ENCODE results near the gene FAM219B.
A peak's percentile ranks its signal among the peaks of the same experiment; 100 is the strongest.

Gene FAM219B

GRCh38 chr15:74866090-74866489 is 40.6 kb downstream of the FAM219B start:
- Histone ChIP-seq H3K4me2 (peak overlapping the region; percentile 41 to 100 (median 96)), H3K4me3 (no peak overlapping the region), H4K20me1 (peaks cover 17 to 96% (median 43%) of the 10 kb centered on the region in 11 experiments; a peak in 20 of 22 replicates), H3K36me3 (peaks cover 5 to 45% (median 27%) of the 10 kb centered on the region in 11 experiments; a peak in 19 of 22 replicates), H3K27me3 (no peaks in the 10 kb centered on the region), H3K4me1 (peaks cover 67 to 86% (median 80%) of the 10 kb centered on the region in 10 experiments), H3K27ac (peak overlapping the region; percentile 10 to 100 (median 48); a peak in 17 of 22 replicates), H3K9me3 (replicated peaks in 1 of 11) (peaks cover 0 to 14% (median 9%) of the 10 kb centered on the region in 11 experiments; a peak in 10 of 22 replicates), H3K9ac (peak overlapping the region in 8 of 11 experiments; percentile 2 to 27 (median 16); a peak in 7 of 22 replicates)
- TF ChIP-seq Cebpa-rat (IDR thresholded peaks at IDR 0.05), result no peak

- Histone ChIP-seq H3K4me2 (peak overlapping the region; percentile 35 to 99 (median 73); a peak in 18 of 22 replicates), H3K36me3 (peaks cover 5 to 45% (median 27%) of the 10 kb centered on the region in 11 experiments; a peak in 19 of 22 replicates), H3K27ac (peak overlapping the region in 1 of 11 experiments; percentile 15; a peak in 4 of 22 replicates), H3K9me3 (replicated peaks in 1 of 11) (peaks cover 0 to 14% (median 9%) of the 10 kb centered on the region in 11 experiments; a peak in 10 of 22 replicates), H3K27me3 (no peaks in the 10 kb centered on the region), H4K20me1 (peaks cover 17 to 96% (median 47%) of the 10 kb centered on the region in 11 experiments; a peak in 19 of 22 replicates), H3K4me3 (no peak overlapping the region), H3K9ac (no peak overlapping the region; a peak in 1 of 22 replicates), H3K4me1 (peaks cover 62 to 86% (median 80%) of the 10 kb centered on the region in 10 experiments)
- no peak for TF ChIP-seq Cebpa-rat (IDR thresholded peaks at IDR 0.05)
Measured at GRCh38 chr15:74865316-74865715, 41.3 kb downstream of the FAM219B start.

- no peak for TF ChIP-seq Cebpa-rat (IDR thresholded peaks at IDR 0.05)
- Histone ChIP-seq H4K20me1 (peaks cover 26 to 98% (median 56%) of the 10 kb centered on the region in 11 experiments; a peak in 20 of 22 replicates), H3K36me3 (peaks cover 5 to 44% (median 27%) of the 10 kb centered on the region in 11 experiments; a peak in 19 of 22 replicates), H3K9ac (peak overlapping the region in 1 of 11 experiments; percentile 28; a peak in 1 of 22 replicates), H3K27ac (peak overlapping the region in 3 of 11 experiments; percentile 1 to 35 (median 28); a peak in 3 of 22 replicates), H3K4me3 (no peak overlapping the region), H3K9me3 (replicated peaks in 1 of 11) (peaks cover 0 to 14% (median 9%) of the 10 kb centered on the region in 11 experiments; a peak in 10 of 22 replicates), H3K4me2 (peak overlapping the region in 7 of 11 experiments; percentile 15 to 98 (median 49); a peak in 11 of 22 replicates), H3K4me1 (peaks cover 62 to 89% (median 82%) of the 10 kb centered on the region in 10 experiments), H3K27me3 (no peaks in the 10 kb centered on the region)
Measured at GRCh38 chr15:74864296-74864695, 42.4 kb downstream of the FAM219B start.

GRCh38 chr15:74863239-74864056 is 43.2 kb downstream of the FAM219B start:
- H3K4me1 ChIP-seq, result peaks cover 62 to 89% (median 82%) of the 10 kb centered on the region in 10 experiments

GRCh38 chr15:74858369-74858740 is 48.3 kb downstream of the FAM219B start:
- peak overlapping the region; percentile 84 to 94 (median 88) for H3K4me2 ChIP-seq
- TF ChIP-seq Cebpa-rat (IDR thresholded peaks at IDR 0.05), result no peak
- H3K27ac ChIP-seq, result peak overlapping the region; percentile 42 to 81 (median 70); a peak in 21 of 22 replicates
- H3K36me3 ChIP-seq, result peaks cover 5 to 40% (median 17%) of the 10 kb centered on the region in 11 experiments
- peak overlapping the region; percentile 26 to 67 (median 51); a peak in 17 of 22 replicates for H3K9ac ChIP-seq
- no peaks in the 10 kb centered on the region for H3K9me3 ChIP-seq (replicated peaks in 1 of 11)
- no peak overlapping the region for H3K4me3 ChIP-seq
- H3K27me3 ChIP-seq, result no peaks in the 10 kb centered on the region
- peaks cover 60 to 100% (median 95%) of the 10 kb centered on the region in 11 experiments; a peak in 20 of 22 replicates for H4K20me1 ChIP-seq
- H3K4me1 ChIP-seq, result peaks cover 72 to 89% (median 83%) of the 10 kb centered on the region in 10 experiments

More at GRCh38 chr15:74863239-74864056, 43.2 kb downstream of the FAM219B start:
- H3K27ac ChIP-seq, result peak overlapping the region in 8 of 11 experiments; percentile 1 to 47 (median 14); a peak in 10 of 22 replicates
- H3K27me3 ChIP-seq, result no peaks in the 10 kb centered on the region
- H4K20me1 ChIP-seq, result peaks cover 32 to 98% (median 62%) of the 10 kb centered on the region in 11 experiments; a peak in 20 of 22 replicates
- peaks cover 5 to 41% (median 22%) of the 10 kb centered on the region in 11 experiments; a peak in 18 of 22 replicates for H3K36me3 ChIP-seq
- no peak overlapping the region for H3K4me3 ChIP-seq
- H3K9me3 ChIP-seq (replicated peaks in 1 of 11), result peaks cover 0 to 14% (median 9%) of the 10 kb centered on the region in 11 experiments; a peak in 10 of 22 replicates
- TF ChIP-seq Cebpa-rat (IDR thresholded peaks at IDR 0.05), result no peak
- H3K4me2 ChIP-seq, result peak overlapping the region in 4 of 11 experiments; percentile 27 to 96 (median 58); a peak in 7 of 22 replicates
- H3K9ac ChIP-seq, result peak overlapping the region in 5 of 11 experiments; percentile 0 to 31 (median 12); a peak in 3 of 22 replicates

GRCh38 chr15:74857671-74858368 is 48.8 kb downstream of the FAM219B start:
- TF ChIP-seq Cebpa-rat (IDR thresholded peaks at IDR 0.05), result no peak
- peak overlapping the region; percentile 42 to 81 (median 70); a peak in 21 of 22 replicates for H3K27ac ChIP-seq
- peaks cover 76 to 89% (median 78%) of the 10 kb centered on the region in 10 experiments for H3K4me1 ChIP-seq

GRCh38 chr15:74857082-74857655 is 49.5 kb downstream of the FAM219B start:
- no peaks in the 10 kb centered on the region for H3K9me3 ChIP-seq (replicated peaks in 1 of 11)
- no peak overlapping the region; a peak in 1 of 20 replicates for H3K4me3 ChIP-seq
- no peaks in the 10 kb centered on the region for H3K27me3 ChIP-seq
- peaks cover 16 to 45% (median 22%) of the 10 kb centered on the region in 11 experiments for H3K36me3 ChIP-seq
- H3K27ac ChIP-seq, result peak overlapping the region; percentile 42 to 81 (median 67); a peak in 18 of 22 replicates
- peaks cover 76 to 88% (median 81%) of the 10 kb centered on the region in 10 experiments for H3K4me1 ChIP-seq
- TF ChIP-seq Cebpa-rat (IDR thresholded peaks at IDR 0.05), result no peak
- peak overlapping the region; percentile 84 to 94 (median 88) for H3K4me2 ChIP-seq
- peak overlapping the region in 9 of 11 experiments; percentile 7 to 67 (median 54); a peak in 13 of 22 replicates for H3K9ac ChIP-seq
- H4K20me1 ChIP-seq, result peaks cover 65 to 100% (median 96%) of the 10 kb centered on the region in 11 experiments; a peak in 20 of 22 replicates

More at GRCh38 chr15:74857671-74858368, 48.8 kb downstream of the FAM219B start:
- H3K9ac ChIP-seq, result peak overlapping the region; percentile 26 to 67 (median 51); a peak in 19 of 22 replicates
- no peak overlapping the region; a peak in 1 of 20 replicates for H3K4me3 ChIP-seq
- no peaks in the 10 kb centered on the region for H3K27me3 ChIP-seq
- no peaks in the 10 kb centered on the region for H3K9me3 ChIP-seq (replicated peaks in 1 of 11)
- peak overlapping the region; percentile 84 to 94 (median 88) for H3K4me2 ChIP-seq
- peaks cover 10 to 40% (median 17%) of the 10 kb centered on the region in 11 experiments for H3K36me3 ChIP-seq
- H4K20me1 ChIP-seq, result peaks cover 62 to 100% (median 95%) of the 10 kb centered on the region in 11 experiments; a peak in 20 of 22 replicates

Measured in BLaER1 treated with 17β-estradiol and CSF1 and Interleukin-3, amounts not matched to agents 10 nM and 100 nM (cell line).